BJ (cell line): ENCODE measurements around the gene SAP30L. TPM values are rescaled to one million over a fixed set of nuclear protein-coding genes. Genes with fewer than 3 reads are reported as not detected.

Experiments used
- CTCF ChIA-PET: fragments of 350-600 bp; formaldehyde crosslinking; extraction: SDS; loops from one replicate; lab custom pipeline; 2021; ENCODE audit warnings: antibody characterized with exemption, inconsistent platforms; lab: Yijun Ruan, JAX
- POLR2A ChIA-PET: fragments of 300-600 bp; sonication (Branson Sonifier 250); formaldehyde crosslinking; extraction: SDS; loops from one replicate; lab custom pipeline; 2021; ENCODE audit warnings: antibody characterized with exemption; lab: Charles Lee
- DNase-seq: peaks from one replicate; pipeline ENCODE4 v3.0.0-alpha.2; 2011; ENCODE audit warnings: low read depth
- H3K27me3 ChIP-seq: 2 replicates; pipeline ENCODE4 v1.6.0; 2011; ENCODE audit warnings: low read length; ENCODE audit not compliant: control insufficient read depth, insufficient read depth
- H3K36me3 ChIP-seq: 2 replicates; pipeline ENCODE4 v1.5.1; 2011; ENCODE audit warnings: low read length; ENCODE audit not compliant: control insufficient read depth, insufficient read depth
- H3K4me3 ChIP-seq: 2 replicates; pipeline ENCODE4 v1.5.1; 2011; ENCODE audit warnings: low read depth, mild to moderate bottlenecking, control low read depth, low read length
- CTCF ChIP-seq: IDR thresholded peaks from 2 replicates; pipeline ENCODE4 v1.5.1; 2011; ENCODE audit warnings: low read depth, mild to moderate bottlenecking, control low read depth, inconsistent platforms, low read length, moderate library complexity; ENCODE audit not compliant: insufficient read depth
- polyA plus RNA-seq: library from polyadenylated mRNA; depleted of rRNA; stranded (reverse); fragments of >200 nt; gene quantifications from 2 replicates; pipeline ENCODE4 v1.2.3, GENCODE V29; 2011

The SAP30L gene
- polyA plus RNA-seq, 1 experiment = 26.3 TPM

- ChIA-PET CTCF (interaction anchor here (0.7 to 8.3 kb wide), 7 partner anchors 9 to 170 kb away, joined by 3 to 93 read pairs (median 3); no protein-coding TSS in a partner anchor), POLR2A (no interaction called here)
- DNase-seq = no peak
- no peak for TF ChIP-seq CTCF
- H3K27me3 ChIP-seq = peaks cover 41% of the 10 kb centered on the region
- H3K36me3 ChIP-seq = no peaks in the 10 kb centered on the region
- no peak overlapping the region for H3K4me3 ChIP-seq
Measured at GRCh38 chr5:154470137-154470536, 24.3 kb downstream of the SAP30L start.

DNA sequence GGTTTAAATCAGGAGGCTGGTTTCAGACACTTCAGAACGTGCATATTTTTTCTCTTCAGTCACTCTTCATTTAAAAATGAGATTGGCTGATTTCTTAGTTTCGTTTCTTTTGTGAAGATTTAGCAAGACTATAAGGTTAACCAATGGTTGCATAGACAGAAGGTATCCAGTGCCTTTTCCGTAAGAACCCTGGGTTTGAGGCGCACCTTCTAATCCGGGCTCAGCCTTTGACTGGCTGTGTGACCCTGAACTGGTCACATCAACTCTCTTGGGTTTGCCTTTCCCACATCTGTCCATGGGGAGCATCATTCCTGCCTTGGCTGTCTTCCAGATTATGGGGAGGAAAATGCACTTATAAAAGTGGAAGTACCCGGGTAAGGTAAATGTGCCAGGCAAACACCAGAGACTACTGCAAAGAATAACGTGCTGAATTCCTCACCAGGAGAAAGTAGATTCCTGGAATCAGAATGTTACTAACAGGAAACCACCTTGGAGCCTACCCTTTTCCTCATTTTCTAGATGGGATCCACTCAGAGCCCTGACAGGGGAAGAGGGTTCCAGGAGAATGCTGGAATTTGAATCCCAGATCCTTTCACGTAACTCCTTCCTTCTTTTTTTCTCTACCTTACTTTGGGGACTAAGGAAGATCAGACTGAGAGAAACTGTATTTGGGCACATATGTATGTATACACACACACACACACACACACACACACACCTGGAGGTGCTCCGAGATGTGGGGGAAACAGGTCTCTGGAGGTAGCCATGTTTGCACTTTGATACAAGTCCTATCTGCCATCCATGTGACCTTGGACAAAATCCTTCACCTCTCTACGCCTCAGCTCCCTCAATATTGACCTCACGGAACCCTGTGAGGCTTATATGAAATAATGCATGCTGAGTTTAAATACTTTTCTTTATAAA lies 25.4 kb downstream of the SAP30L start:
- Histone ChIP-seq H3K27me3 (peaks cover 51% of the 10 kb centered on the region), H3K4me3 (no peak overlapping the region), H3K36me3 (no peaks in the 10 kb centered on the region)
- POLR2A ChIA-PET = no interaction called here
- DNase-seq = no peak
- CTCF ChIA-PET = interaction anchor here (0.7 to 8.3 kb wide), 4 partner anchors 15 to 169 kb away, joined by 3 to 93 read pairs (median 3); no protein-coding TSS in a partner anchor
- no peak for TF ChIP-seq CTCF

DNA sequence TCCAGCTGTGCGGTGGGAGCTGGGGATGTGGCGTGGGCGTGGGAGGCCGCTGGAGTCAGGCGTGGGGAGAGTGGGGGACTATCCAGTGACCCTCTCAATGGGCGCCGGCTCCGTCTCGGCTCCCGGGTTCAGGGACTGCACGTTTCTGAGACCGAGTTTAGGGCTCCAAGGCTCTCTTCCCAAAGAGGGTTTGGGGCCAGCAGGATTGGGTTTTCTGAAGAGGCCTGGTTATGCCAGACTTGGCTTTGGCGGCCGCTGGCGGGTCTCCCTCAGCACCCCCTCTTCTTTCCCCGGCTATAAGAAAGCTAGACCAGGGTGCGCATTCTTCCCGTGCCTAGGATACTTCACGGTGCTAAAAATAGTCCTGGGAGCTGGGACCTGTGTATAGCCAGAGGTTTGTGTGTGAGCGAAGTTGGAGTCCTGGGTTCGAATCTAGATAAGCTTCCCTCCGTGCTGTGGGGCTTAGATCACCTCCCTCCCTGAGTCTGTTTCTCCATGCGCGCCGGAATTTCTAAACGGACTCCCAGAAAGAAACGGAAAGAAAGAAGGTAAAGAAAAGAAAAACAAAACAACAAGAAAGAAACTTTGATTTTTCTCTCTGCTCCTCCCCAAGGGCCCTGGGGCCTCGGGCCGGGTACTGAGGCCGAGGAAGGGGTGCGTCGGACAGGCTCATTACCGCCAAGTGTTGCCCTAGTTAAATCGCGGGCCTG lies 27.2 kb downstream of the SAP30L start:
- CTCF ChIA-PET = interaction anchor here (8.3 kb wide), 1 partner anchor 138 kb away, joined by 93 read pairs; no protein-coding TSS in a partner anchor
- TF ChIP-seq CTCF = no peak
- POLR2A ChIA-PET = no interaction called here

DNA sequence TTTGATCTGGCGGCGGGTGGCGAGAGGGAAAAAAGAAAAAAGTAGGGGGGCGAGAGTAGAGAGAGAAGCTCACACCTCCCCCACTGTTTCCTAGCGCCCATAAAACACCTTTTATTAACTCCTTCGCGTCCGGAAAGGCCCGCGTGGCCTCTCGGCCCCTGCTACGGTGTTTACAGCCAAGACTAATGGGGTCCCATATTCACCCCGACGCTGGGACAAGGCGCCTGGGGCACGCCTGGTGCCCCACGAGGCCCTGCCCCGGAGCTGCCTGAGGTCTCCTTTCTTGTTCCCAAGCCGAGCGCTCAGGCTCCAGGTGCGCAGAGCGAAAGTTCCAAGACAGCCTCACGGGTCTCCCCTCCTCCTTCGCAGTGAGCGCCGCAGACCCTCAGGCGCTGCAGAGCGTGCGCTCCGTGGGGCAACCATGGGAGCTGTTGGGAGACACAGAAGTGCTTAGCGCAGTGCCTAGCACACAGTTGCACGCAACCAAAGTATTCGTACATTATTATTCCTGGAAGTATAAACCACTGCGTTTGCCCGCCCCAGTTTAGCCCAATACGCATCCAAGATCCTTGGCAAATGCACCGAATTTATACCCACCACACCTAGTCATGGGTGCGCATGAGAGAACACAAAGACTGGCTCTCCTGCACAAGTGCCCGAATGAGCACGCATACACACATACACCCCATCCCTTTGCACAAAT lies 27.9 kb downstream of the SAP30L start:
- Histone ChIP-seq H3K36me3 (no peaks in the 10 kb centered on the region), H3K27me3 (peaks cover 70% of the 10 kb centered on the region), H3K4me3 (no peak overlapping the region)
- ChIA-PET CTCF (interaction anchor here (8.3 kb wide), 1 partner anchor 137 kb away, joined by 93 read pairs; no protein-coding TSS in a partner anchor), POLR2A (no interaction called here)
- no peak for DNase-seq
- TF ChIP-seq CTCF = no peak

More for the DNA sequence above, 27.2 kb downstream of the SAP30L start:
- DNase-seq = no peak
- peaks cover 66% of the 10 kb centered on the region for H3K27me3 ChIP-seq
- no peaks in the 10 kb centered on the region for H3K36me3 ChIP-seq
- H3K4me3 ChIP-seq = no peak overlapping the region
